ENCODE measurements around the gene TMEM250. TPM values are rescaled to one million over a fixed set of nuclear protein-coding genes. Genes with fewer than 3 reads are reported as not detected.

TMEM250 gene
- total and polyA plus RNA-seq, 2 of the 4 experiments (the other 2 are of a cell fraction): 14.0 to 17.5 TPM

GRCh38 chr9:136112541-136112940, 6.1 kb downstream of the TMEM250 start:
- H4K91ac ChIP-seq (ENCODE audit: insufficient read depth, low read depth, low read length): no peak overlapping the region
- H2AK5ac ChIP-seq (ENCODE audit: low read depth, low read length): no peak overlapping the region
- TF ChIP-seq NFE2L2 (IDR thresholded peaks at IDR 0.05; ENCODE audit: low read depth, low read length) (no peak), SMC3 (IDR thresholded peaks at IDR 0.05; ENCODE audit: low read depth, low read length) (no peak), CHD1 (IDR thresholded peaks at IDR 0.05; ENCODE audit: low read depth, low read length) (no peak)
- no peak overlapping the region for H2BK15ac ChIP-seq (ENCODE audit: low read depth, low read length)
- BruUV-seq (replicated peaks): no TSS peak
- H3K4me2 ChIP-seq (ENCODE audit: low read depth, low read length): no peak overlapping the region
- intact Hi-C loops (cut with micrococcal nuclease): no loop called here
- no peak overlapping the region for H3K56ac ChIP-seq (ENCODE audit: extremely low read depth, insufficient read depth, low read length)
- H3K9ac ChIP-seq (ENCODE audit: low read depth, low read length): no peak overlapping the region
- no peak for DNase-seq
- H3K9me3 ChIP-seq (ENCODE audit: control insufficient read depth, insufficient read depth, low read length): no peaks in the 10 kb centered on the region
- 94% methylated on average over 10 of the region's 11 CpGs; no CpG with 5 or more reads in 1 of the 2 experiments for WGBS, 2 experiments (ENCODE audit: extremely low coverage in 2 of 2, insufficient read length in 1 of 2)
- H2AFZ ChIP-seq (replicated peaks; ENCODE audit: low read length, poor library complexity): no peak overlapping the region
- H3K79me1 ChIP-seq (ENCODE audit: low read depth in 1 of 2, low read length in 2 of 2): peaks cover 5 to 24% of the 10 kb centered on the region in 2 experiments; a peak in 3 of 4 replicates
- no peak overlapping the region for H3K27ac ChIP-seq (ENCODE audit: insufficient read depth, low read length)
- no peak overlapping the region for H3K14ac ChIP-seq (replicated peaks; ENCODE audit: low read depth, low read length)
- no peak overlapping the region for H2AK9ac ChIP-seq (replicated peaks; ENCODE audit: low read depth, low read length, poor library complexity)
- ChIA-PET CTCF (interaction anchor here (0.6 kb wide), 2 partner anchors 200 to 259 kb away, joined by 5 to 6 read pairs; no protein-coding TSS in a partner anchor), POLR2A (ENCODE audit: unreplicated experiment) (no interaction called here)
- no peak overlapping the region for H3K18ac ChIP-seq (ENCODE audit: low read depth, low read length)
- H4K20me1 ChIP-seq (ENCODE audit: insufficient read depth, low read length): no peaks in the 10 kb centered on the region
- in situ Hi-C loops (cut with MboI; ENCODE audit: low sequenced_read_pairs): no loop called here
- H2BK20ac ChIP-seq (ENCODE audit: low read depth, low read length): no peak overlapping the region
- peaks cover 18% of the 10 kb centered on the region for H3K4me1 ChIP-seq (ENCODE audit: control insufficient read depth, insufficient read depth, low read length)
- no peak overlapping the region for H3K4me3 ChIP-seq (ENCODE audit: insufficient read depth, low read depth, low read length)
- H3K23ac ChIP-seq (ENCODE audit: low read depth, low read length): no peak overlapping the region
- no peak overlapping the region for H4K5ac ChIP-seq (ENCODE audit: low read depth, low read length)
- peaks cover 13% of the 10 kb centered on the region for H3K9me1 ChIP-seq (ENCODE audit: insufficient read depth, low read length)
- no peaks in the 10 kb centered on the region for H3K27me3 ChIP-seq (ENCODE audit: control insufficient read depth, insufficient read depth, low read length)
- dilution Hi-C loops (cut with HindIII; ENCODE audit: low sequenced_read_pairs, unreplicated experiment): no loop called here
- no peak overlapping the region for H3K4ac ChIP-seq (ENCODE audit: low read depth, low read length)
- H4K8ac ChIP-seq (ENCODE audit: low read depth in 2 of 2, low read length in 2 of 2): no peak overlapping the region
- H2BK120ac ChIP-seq (ENCODE audit: low read depth, low read length): no peak overlapping the region
- ATAC-seq (ENCODE audit: low read depth): no peak
- no peak overlapping the region for H2BK5ac ChIP-seq (ENCODE audit: low read depth, low read length, poor library complexity, severe bottlenecking)
- peaks cover 15% of the 10 kb centered on the region; the same call in 1 of the 2 replicates for H3K36me3 ChIP-seq (ENCODE audit: control insufficient read depth, insufficient read depth, low read length)

Measured in IMR-90 (cell line).